ENCODE data around the gene GLI3.

DNA sequence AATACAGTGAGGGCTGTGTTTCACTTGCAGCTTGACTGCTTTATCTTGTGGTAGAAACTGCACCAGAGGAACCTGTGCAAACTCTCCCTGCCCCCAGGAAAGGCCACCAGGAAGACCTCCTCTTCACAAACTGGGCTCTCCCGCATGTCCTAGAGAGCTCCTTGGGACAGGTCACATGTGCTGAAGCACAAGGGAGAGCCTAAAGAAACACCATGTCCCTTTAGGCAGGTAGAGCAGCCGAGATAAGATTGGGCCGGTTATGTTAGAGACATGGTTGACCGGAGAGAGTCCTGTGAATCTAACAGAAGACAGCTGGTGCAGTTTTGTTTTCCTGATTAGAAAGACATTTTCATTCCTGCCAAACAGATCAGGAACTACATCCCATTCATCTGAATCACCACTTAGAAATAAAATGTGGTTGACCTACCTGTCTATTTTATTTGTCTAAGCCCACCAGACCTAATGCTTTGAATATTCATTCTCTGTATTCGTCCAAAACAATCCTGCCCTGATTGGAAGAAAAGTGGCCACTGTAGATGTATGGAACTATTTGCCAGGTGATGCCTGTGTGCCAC, 224.1 kb downstream of the GLI3 start:
- TF ChIP-seq, protein P1, sequence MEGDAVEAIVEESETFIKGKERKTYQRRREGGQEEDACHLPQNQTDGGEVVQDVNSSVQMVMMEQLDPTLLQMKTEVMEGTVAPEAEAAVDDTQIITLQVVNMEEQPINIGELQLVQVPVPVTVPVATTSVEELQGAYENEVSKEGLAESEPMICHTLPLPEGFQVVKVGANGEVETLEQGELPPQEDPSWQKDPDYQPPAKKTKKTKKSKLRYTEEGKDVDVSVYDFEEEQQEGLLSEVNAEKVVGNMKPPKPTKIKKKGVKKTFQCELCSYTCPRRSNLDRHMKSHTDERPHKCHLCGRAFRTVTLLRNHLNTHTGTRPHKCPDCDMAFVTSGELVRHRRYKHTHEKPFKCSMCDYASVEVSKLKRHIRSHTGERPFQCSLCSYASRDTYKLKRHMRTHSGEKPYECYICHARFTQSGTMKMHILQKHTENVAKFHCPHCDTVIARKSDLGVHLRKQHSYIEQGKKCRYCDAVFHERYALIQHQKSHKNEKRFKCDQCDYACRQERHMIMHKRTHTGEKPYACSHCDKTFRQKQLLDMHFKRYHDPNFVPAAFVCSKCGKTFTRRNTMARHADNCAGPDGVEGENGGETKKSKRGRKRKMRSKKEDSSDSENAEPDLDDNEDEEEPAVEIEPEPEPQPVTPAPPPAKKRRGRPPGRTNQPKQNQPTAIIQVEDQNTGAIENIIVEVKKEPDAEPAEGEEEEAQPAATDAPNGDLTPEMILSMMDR (IDR thresholded peaks at IDR 0.05) = no peak
- no peak for TF ChIP-seq EP300 (IDR thresholded peaks at IDR 0.05)

Measured in suprapubic skin (tissue), 3 donors.